Activated T-cell treated with anti-CD3 and anti-CD28 coated beads, Interleukin-2, amount 50 U/mL, for 48 hours (primary cell): ENCODE results near the gene MASP2.
"Not testable (repeated sequence)": the region's sequence is repeated elsewhere in the genome, so short reads cannot be mapped to it uniquely, and the experiment has no call there.

Experiments used
- DNase-seq, 2 experiments: peaks; one replicate each; pipeline ENCODE4 v3.0.0-alpha.2; 2020

MASP2 gene

DNA sequence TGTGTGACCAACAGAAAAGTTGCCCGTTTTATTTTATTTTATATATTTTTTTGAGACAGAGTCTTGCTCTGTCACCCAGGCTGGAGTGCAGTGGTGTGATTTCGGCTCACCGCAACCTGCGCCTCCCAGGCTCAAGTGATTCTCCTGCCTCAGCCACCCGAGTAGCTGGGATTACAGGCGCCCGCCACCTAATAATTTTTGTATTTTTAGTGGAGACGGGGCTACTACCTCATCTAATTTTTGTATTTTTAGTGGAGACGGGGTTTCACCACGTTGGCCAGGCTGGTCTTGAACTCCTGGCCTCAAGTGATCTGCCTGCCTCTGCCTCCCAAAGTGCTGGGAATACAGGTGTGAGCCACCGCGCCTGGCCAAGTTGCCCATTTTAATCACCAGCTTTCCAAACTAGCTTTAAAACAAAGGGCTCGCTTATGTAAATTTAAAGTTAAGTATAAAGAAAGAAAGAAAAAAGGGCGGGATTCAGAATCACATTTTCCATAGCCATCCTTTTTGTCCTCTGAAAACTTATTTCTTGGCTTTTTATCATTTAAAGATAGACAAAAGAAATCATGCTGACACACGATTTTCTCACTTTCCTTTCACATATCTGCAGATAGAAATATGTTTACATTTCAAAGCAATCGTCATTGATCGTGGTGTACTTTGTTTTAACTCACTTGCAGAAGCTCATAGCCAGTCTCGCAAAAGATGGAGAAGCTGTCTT is 9.9 kb downstream of the MASP2 start:
- not testable (repeated sequence) for DNase-seq

DNA sequence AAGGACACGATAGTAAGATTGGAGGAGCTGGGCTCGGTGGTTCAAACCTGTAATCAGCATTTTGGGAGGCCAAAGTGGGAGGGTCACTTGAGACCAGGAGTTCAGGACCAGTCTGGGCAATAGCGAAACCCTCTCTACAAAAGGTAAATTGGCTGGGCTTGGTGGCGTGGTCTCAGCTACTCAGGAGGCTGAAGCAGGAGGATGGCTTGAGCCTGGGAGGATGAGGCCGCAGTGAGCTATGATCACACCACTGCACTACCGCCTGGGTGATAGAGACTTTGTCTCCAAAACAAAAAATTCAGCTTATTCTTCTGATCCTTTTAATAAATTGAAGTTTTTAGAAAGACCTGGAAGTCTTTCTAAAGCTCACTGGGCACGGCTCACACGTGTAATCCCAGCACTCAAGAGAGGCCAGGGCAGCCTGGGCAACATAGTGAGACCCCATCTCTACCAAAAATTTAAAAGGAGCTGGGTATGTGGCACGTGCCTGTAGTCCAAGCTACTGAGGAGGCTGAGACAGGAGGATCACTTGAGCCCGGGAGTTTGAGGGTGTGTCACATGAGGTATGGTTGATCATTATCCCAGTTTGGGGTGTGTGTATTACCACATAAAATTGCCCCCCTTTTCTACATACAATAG is 15.3 kb downstream of the MASP2 start:
- DNase-seq = no peak

GRCh38 chr1:11030865-11031264 is 16.2 kb downstream of the MASP2 start:
- no peak for DNase-seq

DNA sequence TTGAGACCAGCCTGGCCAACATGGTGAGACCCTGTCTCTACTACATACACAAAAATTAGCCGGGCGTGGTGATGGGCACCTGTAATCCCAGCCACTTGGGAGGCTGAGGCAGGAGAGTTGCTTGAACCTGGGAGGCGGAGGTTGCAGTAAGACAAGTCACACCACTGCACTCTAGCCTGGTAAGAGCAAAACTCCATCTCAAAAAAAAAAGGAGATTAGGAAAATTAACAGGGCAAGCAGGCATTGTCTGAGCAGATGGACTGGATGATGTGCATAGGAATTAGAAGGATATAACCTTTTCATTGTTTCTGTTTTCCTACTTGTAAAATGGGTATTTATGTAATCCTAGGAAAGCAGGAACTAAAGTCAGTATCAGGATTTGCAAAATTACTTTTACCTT is 19.0 kb downstream of the MASP2 start:
- no peak for DNase-seq

DNA sequence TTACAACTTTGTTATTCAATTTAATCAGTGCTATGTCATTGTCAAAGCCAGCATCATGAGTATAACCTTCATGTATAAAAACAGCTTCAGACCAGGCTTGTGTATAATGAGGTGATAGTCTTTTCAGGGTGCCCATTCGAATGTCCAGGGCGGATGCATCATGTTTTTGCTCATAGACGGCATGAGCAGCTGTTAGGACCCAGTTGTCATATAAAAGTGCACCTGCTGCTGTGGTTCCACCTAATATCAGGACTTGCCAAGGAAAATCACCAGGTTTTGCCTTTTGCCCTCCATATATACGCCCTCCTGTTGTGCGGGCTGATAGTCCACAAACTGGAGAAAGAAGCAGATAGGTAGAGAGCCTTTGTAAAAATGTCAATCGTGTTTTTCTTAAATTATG is 19.7 kb downstream of the MASP2 start:
- DNase-seq = no peak

DNA sequence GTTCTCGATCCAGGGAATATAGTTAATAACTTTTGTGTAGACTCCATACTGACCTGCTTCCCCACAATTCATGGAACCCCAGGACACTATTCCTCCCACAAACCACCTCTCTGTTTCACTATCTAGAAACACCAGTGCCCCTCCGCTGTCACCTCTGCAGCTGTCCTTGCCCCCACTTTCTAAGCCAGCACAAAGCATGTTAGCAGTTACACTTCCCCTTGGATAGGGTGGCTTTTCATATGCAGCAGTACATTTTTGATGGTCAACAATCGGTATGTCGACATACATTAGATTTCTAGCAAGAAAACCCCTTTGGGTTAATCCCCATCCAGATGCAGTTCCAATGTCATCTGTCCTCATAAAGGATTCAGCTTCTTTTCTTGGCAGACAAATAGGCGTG is 20.1 kb downstream of the MASP2 start:
- DNase-seq = no peak

DNA sequence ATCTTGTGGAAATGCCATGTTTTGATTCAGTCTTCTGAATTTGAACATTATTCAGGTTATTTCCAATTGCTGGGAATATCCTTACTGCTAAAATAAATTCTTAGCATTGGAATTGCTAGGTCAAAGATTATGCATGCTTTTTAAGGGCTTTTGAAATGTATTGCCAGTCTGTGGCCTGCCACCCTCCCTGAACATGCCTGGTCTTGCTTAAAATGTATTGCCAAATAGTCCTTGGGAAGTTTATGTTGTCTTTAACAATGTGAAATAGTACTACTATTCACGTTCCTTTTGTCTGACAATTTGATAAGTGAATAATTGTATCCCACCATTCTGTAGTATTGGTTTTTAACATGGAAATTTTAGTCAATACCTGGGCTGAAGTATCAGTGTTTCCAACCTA is 21.0 kb downstream of the MASP2 start:
- no peak for DNase-seq

GRCh38 chr1:11025618-11026017 is 21.4 kb downstream of the MASP2 start:
- DNase-seq = no peak

- no peak for DNase-seq
Observed at GRCh38 chr1:11024874-11025203, 22.2 kb downstream of the MASP2 start.

DNA sequence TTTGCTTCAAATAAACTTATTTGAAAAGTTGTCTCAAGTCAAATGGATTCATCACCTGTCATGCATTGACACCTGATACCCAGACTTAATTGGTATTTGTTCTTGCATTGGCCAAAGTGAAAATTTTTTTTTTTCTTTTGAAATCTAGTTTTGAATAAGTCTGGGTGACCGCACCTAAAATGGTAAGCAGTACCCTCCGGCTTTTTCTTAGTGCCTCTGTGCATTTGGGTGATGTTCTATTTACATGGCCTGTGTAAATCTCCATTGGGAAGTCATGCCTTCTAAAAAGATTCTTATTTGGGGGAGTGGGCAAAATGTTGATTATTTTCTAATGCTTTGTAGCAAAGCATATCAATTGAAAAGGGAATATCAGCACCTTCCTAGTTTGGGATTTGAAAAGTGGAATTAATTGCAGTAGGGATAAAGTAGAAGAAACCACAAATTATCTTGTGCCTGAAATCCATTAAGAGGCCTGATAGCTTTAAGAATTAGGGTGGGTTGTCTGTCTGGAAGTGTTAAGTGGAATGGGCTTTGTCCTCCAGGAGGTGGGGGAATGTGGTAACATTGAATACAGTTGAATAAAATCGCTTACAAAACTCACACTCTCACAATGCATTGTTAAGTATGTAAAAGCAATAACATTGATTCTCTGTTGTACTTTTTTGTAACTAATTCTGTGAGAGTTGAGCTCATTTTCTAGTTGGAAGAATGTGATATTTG is 22.7 kb downstream of the MASP2 start:
- no peak for DNase-seq

GRCh38 chr1:11023201-11023600 is 23.8 kb downstream of the MASP2 start:
- DNase-seq = no peak

DNA sequence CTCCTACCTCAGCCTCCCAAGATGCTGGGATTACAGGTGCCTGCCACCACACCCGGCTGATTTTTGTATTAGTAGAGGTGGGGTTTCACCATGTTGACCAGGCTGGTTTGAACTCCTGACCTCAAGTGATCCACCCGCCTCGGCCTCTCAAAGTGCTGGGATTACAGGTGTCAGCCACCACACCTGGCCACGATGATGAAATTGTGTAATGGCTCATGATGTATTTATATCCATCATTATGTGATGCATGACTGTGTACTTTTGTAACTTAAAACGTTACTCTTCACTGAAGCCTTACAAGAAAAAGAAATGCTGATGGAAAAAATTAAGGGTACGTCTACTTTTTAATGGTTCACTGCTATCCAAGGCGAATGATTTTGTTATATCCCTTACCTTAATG is 27.1 kb downstream of the MASP2 start:
- DNase-seq = no peak

- not testable (repeated sequence) for DNase-seq
Observed at GRCh38 chr1:11019358-11019757, 27.7 kb downstream of the MASP2 start.

DNA sequence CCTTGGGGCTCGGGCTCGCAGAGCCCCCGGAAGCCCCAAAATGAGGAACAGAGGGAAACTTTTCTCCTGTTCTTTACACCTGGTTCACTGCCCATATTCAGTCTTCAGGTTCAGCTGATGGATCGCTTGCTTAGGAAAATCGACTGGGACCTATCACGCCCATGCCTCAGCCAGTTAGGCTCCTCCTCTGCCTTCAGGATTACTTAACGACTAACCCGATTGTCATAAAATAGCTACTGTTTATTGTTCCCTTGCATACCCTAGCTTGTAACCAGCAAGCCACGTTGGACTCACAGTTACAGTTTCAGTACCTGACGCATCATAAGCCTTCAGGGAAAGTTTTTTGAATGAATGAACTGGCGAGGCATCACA is 33.9 kb downstream of the MASP2 start:
- DNase-seq = no peak

DNA sequence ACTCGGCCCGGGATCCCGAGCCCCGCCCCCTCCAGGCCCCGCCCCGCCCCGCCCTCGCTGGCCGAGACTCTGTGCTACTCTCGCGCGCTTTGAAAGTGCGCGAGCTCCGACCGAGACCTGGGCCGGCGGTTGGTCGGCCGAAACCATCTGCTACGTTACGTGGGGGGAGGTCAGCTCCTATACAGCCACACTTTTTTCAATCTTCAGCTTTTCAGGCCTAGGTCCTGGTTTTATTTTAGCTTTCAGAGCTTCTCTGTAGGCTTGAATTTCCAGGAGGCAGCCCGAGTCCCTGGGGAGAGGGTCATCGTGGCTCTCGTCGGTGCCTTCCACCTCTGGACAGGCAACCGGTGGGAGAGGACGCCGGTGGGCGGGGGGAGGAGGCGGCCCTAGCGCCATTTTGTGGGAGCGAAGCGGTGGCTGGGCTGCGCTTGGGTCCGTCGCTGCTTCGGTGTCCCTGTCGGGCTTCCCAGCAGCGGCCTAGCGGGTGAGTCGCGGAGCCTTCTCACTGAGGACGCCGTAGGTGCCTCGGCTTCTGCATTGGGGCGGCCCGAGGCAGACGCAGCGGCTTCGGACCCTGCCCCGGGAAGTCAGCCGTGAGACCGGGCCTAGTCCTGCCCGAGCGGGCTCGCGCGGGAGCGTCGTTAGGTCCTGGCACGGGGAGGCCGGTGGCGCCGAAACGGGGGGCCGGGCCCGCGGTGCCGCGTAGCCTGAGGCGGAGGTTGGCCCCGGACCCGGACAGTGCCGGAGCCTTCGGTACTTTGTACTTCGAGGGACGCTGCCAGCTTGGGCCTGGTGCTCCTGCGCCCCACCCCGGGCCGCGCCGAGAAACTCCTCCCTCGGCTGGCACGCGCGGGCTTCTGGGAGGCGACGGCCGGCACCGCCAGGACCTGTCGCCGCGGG is 34.5 kb downstream of the MASP2 start, which contains the start of gene TARDBP:
Gene TARDBP (plus strand): TSS at position 395 of the 900 bp plus-strand sequence. CDS start 1,074 bp downstream, outside the sequence.
- DNase-seq = peak; percentile 94 to 95

DNA sequence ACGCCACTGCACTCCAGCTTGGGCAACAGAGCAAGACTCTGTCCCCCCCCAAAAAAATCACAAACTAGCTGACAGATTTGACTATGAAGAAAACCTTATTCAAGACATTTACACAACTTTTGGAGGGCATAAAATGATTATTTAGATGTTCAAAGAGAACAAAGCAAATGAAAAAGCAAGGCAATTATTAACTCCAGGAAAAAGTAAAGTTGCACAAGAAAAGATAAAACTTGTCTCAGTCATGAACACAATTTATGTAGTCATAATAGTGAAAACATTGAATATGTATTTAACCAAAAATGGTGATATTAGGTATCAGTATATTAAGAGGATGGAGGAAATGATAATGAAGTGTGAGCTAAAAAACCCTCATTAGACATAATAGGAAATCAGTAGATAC is 46.5 kb downstream of the MASP2 start:
- no peak for DNase-seq

GRCh38 chr1:10996100-10996499 is 50.9 kb downstream of the MASP2 start:
- DNase-seq = no peak

DNA sequence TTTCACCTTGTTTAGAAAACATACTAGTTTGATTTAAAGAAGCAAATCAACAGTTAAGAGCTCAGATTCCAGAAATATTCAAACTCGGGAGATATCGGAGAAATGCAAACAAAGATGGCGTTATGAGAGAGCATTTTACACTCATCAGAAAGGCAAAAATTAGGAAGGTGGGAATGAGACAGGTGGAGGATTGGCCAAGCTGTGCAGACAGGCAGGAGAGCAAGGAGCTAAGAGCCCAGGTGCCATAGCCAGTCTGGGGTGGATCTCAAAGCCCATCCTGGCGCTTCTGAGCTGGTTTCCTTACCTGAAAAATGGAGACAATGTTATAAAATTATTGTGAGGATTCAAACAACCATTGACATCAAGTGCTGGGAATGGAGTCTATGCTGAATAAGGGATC is 54.2 kb downstream of the MASP2 start:
- no peak for DNase-seq

DNA sequence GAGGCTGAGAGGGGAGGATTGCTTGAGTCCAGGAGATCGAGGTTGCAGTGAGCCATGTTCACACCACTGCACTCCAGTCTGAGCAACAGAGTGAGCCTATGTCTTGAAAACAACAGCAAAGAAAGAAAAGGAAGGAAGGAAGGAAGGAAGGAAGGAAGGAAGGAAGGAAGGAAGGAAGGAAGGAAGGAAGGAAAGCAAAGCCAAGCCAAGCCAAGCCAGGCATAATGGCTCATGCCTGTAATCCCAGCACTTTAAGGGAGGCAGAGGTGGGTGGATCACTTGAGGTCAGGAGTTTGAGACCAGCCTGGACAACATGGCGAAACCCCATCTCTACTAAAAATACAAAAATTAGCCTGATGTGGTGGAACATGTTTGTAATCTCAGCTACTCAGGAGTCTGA is 55.0 kb downstream of the MASP2 start:
- not testable (repeated sequence) for DNase-seq

- DNase-seq = no peak
Observed at GRCh38 chr1:10990828-10991227, 56.2 kb downstream of the MASP2 start.

- DNase-seq = not testable (repeated sequence)
Observed at GRCh38 chr1:10989920-10990516, 57.0 kb downstream of the MASP2 start.

DNA sequence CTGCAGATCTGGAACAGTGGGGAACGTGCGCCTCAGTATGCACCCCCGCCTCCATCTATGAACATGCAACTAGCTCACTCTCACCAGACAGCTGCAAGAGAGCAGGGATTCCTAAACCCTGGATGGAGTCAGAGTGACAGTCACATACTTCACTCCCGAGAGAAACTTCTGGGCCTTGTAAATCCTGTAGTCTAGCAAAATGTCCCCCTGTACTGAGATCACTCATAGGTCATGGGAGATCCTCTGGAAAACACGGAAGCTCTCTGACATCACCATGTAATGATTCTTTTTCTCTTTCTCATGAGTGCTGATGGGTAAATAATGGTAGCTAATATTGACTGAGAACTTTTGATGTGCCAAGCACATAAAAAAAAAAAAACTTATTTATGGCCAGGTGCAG is 57.9 kb downstream of the MASP2 start:
- DNase-seq = no peak
